Measurements from ENCODE around the gene NOL4L. TPM values are rescaled to one million over a fixed set of nuclear protein-coding genes. Genes with fewer than 3 reads are reported as not detected.

Gene NOL4L
- total RNA-seq, 1 donor from 2014 or later: 106 TPM

- Mint-ChIP-seq H3K9me3 (ENCODE audit: unreplicated experiment) (peaks cover 8% of the 10 kb centered on the region), H3K27me3 (ENCODE audit: unreplicated experiment) (peaks cover 8% of the 10 kb centered on the region), H3K4me3 (ENCODE audit: unreplicated experiment) (no peak overlapping the region), H3K4me1 (ENCODE audit: low read depth, unreplicated experiment) (peaks cover 11% of the 10 kb centered on the region), H3K27ac (ENCODE audit: unreplicated experiment) (no peak overlapping the region), H3K36me3 (ENCODE audit: unreplicated experiment) (peaks cover 5% of the 10 kb centered on the region)
- no peak for TF ChIP-seq CTCF (IDR thresholded peaks at IDR 0.05; ENCODE audit: partially characterized antibody, unreplicated experiment)
- no peak for DNase-seq
Observed at GRCh38 chr20:32603046-32603726, 18.1 kb upstream of the NOL4L start.

GRCh38 chr20:32602273-32602672, 17.1 kb upstream of the NOL4L start:
- Mint-ChIP-seq H3K27ac (ENCODE audit: unreplicated experiment) (no peak overlapping the region), H3K9me3 (ENCODE audit: unreplicated experiment) (peaks cover 12% of the 10 kb centered on the region), H3K4me1 (ENCODE audit: low read depth, unreplicated experiment) (peaks cover 11% of the 10 kb centered on the region), H3K36me3 (ENCODE audit: unreplicated experiment) (peaks cover 5% of the 10 kb centered on the region), H3K27me3 (ENCODE audit: unreplicated experiment) (peaks cover 9% of the 10 kb centered on the region), H3K4me3 (ENCODE audit: unreplicated experiment) (peak overlapping the region; percentile 13)
- no peak for DNase-seq
- TF ChIP-seq CTCF (IDR thresholded peaks at IDR 0.05; ENCODE audit: partially characterized antibody, unreplicated experiment): no peak

GRCh38 chr20:32600681-32601237, 15.6 kb upstream of the NOL4L start:
- peaks cover 5% of the 10 kb centered on the region for H3K36me3 Mint-ChIP-seq (ENCODE audit: unreplicated experiment)
- H3K9me3 Mint-ChIP-seq (ENCODE audit: unreplicated experiment): peaks cover 12% of the 10 kb centered on the region
- H3K4me1 Mint-ChIP-seq (ENCODE audit: low read depth, unreplicated experiment): peaks cover 14% of the 10 kb centered on the region
- no peak for TF ChIP-seq CTCF (IDR thresholded peaks at IDR 0.05; ENCODE audit: partially characterized antibody, unreplicated experiment)
- DNase-seq: no peak
- no peak overlapping the region for H3K27ac Mint-ChIP-seq (ENCODE audit: unreplicated experiment)
- H3K4me3 Mint-ChIP-seq (ENCODE audit: unreplicated experiment): no peak overlapping the region
- peaks cover 9% of the 10 kb centered on the region for H3K27me3 Mint-ChIP-seq (ENCODE audit: unreplicated experiment)

GRCh38 chr20:32599783-32600340, 14.7 kb upstream of the NOL4L start:
- peaks cover 11% of the 10 kb centered on the region for H3K4me1 Mint-ChIP-seq (ENCODE audit: low read depth, unreplicated experiment)
- no peak for TF ChIP-seq CTCF (IDR thresholded peaks at IDR 0.05; ENCODE audit: partially characterized antibody, unreplicated experiment)
- peaks cover 5% of the 10 kb centered on the region for H3K36me3 Mint-ChIP-seq (ENCODE audit: unreplicated experiment)
- H3K9me3 Mint-ChIP-seq (ENCODE audit: unreplicated experiment): peaks cover 12% of the 10 kb centered on the region
- no peak overlapping the region for H3K4me3 Mint-ChIP-seq (ENCODE audit: unreplicated experiment)
- no peak for DNase-seq
- peaks cover 13% of the 10 kb centered on the region for H3K27me3 Mint-ChIP-seq (ENCODE audit: unreplicated experiment)
- H3K27ac Mint-ChIP-seq (ENCODE audit: unreplicated experiment): no peak overlapping the region

- Mint-ChIP-seq H3K4me3 (ENCODE audit: unreplicated experiment) (no peak overlapping the region), H3K4me1 (ENCODE audit: low read depth, unreplicated experiment) (peaks cover 10% of the 10 kb centered on the region), H3K27me3 (ENCODE audit: unreplicated experiment) (peaks cover 15% of the 10 kb centered on the region), H3K27ac (ENCODE audit: unreplicated experiment) (no peak overlapping the region), H3K36me3 (ENCODE audit: unreplicated experiment) (peaks cover 5% of the 10 kb centered on the region), H3K9me3 (ENCODE audit: unreplicated experiment) (peaks cover 12% of the 10 kb centered on the region)
- DNase-seq: no peak
- TF ChIP-seq CTCF (IDR thresholded peaks at IDR 0.05; ENCODE audit: partially characterized antibody, unreplicated experiment): no peak
Observed at GRCh38 chr20:32598606-32599005, 13.5 kb upstream of the NOL4L start.
